ENCODE measurements around the gene SH3BP1. TPM values are rescaled to one million over a fixed set of nuclear protein-coding genes. Genes with fewer than 3 reads are reported as not detected.

SH3BP1 gene
- total and polyA plus RNA-seq, 2 of the 13 experiments (the other 11 are each of a cell fraction or from before 2014, with no cell fraction given) = 8.4 to 18.5 TPM

DNA sequence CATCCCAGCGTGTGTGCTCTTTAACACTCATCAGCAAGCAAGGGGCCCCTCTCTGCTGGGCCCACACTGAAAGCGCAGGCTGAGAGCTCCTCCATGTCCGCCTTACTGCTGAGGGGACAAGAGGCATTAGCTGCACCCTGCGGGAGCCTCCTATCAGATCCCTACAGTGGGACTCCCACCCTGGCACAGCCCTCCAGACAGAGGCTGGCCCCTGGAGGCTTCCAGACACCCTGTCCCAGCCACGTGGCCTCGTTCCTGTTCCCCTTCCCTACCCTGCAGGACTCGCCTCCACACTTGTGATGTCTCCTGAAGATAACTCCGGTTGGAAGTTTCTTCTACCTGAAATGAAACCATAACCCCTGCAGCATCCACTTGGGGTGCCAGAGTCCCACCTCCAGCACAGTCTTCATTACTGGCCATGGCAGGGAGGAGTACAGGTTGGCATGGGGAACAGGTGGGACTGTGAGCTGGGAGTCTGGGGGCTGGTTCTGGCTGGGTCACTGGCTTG lies 5.0 kb upstream of the SH3BP1 start (continued):
- TF ChIP-seq, protein P1, sequence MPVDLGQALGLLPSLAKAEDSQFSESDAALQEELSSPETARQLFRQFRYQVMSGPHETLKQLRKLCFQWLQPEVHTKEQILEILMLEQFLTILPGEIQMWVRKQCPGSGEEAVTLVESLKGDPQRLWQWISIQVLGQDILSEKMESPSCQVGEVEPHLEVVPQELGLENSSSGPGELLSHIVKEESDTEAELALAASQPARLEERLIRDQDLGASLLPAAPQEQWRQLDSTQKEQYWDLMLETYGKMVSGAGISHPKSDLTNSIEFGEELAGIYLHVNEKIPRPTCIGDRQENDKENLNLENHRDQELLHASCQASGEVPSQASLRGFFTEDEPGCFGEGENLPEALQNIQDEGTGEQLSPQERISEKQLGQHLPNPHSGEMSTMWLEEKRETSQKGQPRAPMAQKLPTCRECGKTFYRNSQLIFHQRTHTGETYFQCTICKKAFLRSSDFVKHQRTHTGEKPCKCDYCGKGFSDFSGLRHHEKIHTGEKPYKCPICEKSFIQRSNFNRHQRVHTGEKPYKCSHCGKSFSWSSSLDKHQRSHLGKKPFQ (CRISPR knock-in tag; IDR thresholded peaks at IDR 0.05; ENCODE audit: insufficient replicate concordance) = peak; percentile 74
- TF ChIP-seq, protein P2, sequence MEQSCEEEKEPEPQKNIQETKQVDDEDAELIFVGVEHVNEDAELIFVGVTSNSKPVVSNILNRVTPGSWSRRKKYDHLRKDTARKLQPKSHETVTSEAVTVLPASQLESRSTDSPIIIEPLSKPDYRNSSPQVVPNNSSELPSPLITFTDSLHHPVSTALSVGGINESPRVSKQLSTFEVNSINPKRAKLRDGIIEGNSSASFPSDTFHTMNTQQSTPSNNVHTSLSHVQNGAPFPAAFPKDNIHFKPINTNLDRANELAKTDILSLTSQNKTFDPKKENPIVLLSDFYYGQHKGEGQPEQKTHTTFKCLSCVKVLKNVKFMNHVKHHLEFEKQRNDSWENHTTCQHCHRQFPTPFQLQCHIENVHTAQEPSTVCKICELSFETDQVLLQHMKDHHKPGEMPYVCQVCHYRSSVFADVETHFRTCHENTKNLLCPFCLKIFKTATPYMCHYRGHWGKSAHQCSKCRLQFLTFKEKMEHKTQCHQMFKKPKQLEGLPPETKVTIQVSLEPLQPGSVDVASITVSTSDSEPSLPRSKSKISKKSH (CRISPR knock-in tag; IDR thresholded peaks at IDR 0.05; ENCODE audit: borderline replicate concordance) = peak; percentile 36; the same call in 1 of the 2 replicates
- TF ChIP-seq KLF16 (CRISPR knock-in tag; IDR thresholded peaks at IDR 0.05) (peak in 1 of 2 experiments; percentile 26; a peak in 1 of 4 replicates), DMAP1 (CRISPR knock-in tag; IDR thresholded peaks at IDR 0.05) (0 out of 2 replicates have a peak, but pooled peaks have one; percentile 12), ZKSCAN1 (IDR thresholded peaks at IDR 0.05; ENCODE audit: low read length) (no peak), MEIS2 (CRISPR knock-in tag; IDR thresholded peaks at IDR 0.05) (peak; percentile 28; the same call in 1 of the 2 replicates), SP2 (CRISPR knock-in tag; IDR thresholded peaks at IDR 0.05) (0 out of 2 replicates have a peak, but pooled peaks have one; percentile 26), ZNF839 (CRISPR knock-in tag; IDR thresholded peaks at IDR 0.05; ENCODE audit: borderline replicate concordance) (0 out of 2 replicates have a peak, but pooled peaks have one; percentile 21), ZNF598 (CRISPR knock-in tag; IDR thresholded peaks at IDR 0.05; ENCODE audit: borderline replicate concordance) (no peak), RBM22 (optimal IDR thresholded peaks at IDR 0.05; ENCODE audit: low read length) (peak; percentile 8), NR2F2 (IDR thresholded peaks at IDR 0.05; ENCODE audit: borderline replicate concordance, low read depth) (0 out of 2 replicates have a peak, but pooled peaks have one; percentile 5), HOXA3 (CRISPR knock-in tag; IDR thresholded peaks at IDR 0.05) (peak; percentile 23; the same call in 1 of the 2 replicates), STAG1 (CRISPR knock-in tag; IDR thresholded peaks at IDR 0.05) (peak; percentile 50), NFATC3 (CRISPR knock-in tag; IDR thresholded peaks at IDR 0.05) (peak; percentile 34; the same call in 1 of the 2 replicates), ZNF160 (CRISPR knock-in tag; IDR thresholded peaks at IDR 0.05) (no peak; the same call in 1 of the 2 replicates)
- TF ChIP-seq, protein P3, sequence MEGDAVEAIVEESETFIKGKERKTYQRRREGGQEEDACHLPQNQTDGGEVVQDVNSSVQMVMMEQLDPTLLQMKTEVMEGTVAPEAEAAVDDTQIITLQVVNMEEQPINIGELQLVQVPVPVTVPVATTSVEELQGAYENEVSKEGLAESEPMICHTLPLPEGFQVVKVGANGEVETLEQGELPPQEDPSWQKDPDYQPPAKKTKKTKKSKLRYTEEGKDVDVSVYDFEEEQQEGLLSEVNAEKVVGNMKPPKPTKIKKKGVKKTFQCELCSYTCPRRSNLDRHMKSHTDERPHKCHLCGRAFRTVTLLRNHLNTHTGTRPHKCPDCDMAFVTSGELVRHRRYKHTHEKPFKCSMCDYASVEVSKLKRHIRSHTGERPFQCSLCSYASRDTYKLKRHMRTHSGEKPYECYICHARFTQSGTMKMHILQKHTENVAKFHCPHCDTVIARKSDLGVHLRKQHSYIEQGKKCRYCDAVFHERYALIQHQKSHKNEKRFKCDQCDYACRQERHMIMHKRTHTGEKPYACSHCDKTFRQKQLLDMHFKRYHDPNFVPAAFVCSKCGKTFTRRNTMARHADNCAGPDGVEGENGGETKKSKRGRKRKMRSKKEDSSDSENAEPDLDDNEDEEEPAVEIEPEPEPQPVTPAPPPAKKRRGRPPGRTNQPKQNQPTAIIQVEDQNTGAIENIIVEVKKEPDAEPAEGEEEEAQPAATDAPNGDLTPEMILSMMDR (CRISPR knock-in tag; IDR thresholded peaks at IDR 0.05) = peak; percentile 35; the same call in 1 of the 2 replicates
- TF ChIP-seq, protein P4, sequence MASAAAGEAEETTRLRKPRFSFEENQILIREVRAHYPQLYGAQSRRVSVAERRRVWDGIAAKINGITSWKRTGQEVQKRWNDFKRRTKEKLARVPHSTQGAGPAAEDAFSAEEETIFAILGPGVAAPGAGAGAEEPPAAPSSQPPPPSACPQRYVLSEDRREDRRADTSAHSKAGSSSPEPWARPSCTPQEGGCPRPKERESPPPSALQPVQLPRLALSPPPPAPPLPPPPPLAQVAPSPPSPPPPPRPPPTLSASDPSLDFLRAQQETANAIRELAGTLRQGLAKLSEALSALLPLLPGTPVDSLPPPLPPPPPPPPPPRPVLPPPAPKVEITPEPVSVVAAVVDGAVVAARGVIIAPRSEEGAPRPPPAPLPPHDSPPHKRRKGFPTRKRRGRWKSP (CRISPR knock-in tag; IDR thresholded peaks at IDR 0.05) = peak; percentile 70; the same call in 1 of the 2 replicates
- TF ChIP-seq, protein P5, sequence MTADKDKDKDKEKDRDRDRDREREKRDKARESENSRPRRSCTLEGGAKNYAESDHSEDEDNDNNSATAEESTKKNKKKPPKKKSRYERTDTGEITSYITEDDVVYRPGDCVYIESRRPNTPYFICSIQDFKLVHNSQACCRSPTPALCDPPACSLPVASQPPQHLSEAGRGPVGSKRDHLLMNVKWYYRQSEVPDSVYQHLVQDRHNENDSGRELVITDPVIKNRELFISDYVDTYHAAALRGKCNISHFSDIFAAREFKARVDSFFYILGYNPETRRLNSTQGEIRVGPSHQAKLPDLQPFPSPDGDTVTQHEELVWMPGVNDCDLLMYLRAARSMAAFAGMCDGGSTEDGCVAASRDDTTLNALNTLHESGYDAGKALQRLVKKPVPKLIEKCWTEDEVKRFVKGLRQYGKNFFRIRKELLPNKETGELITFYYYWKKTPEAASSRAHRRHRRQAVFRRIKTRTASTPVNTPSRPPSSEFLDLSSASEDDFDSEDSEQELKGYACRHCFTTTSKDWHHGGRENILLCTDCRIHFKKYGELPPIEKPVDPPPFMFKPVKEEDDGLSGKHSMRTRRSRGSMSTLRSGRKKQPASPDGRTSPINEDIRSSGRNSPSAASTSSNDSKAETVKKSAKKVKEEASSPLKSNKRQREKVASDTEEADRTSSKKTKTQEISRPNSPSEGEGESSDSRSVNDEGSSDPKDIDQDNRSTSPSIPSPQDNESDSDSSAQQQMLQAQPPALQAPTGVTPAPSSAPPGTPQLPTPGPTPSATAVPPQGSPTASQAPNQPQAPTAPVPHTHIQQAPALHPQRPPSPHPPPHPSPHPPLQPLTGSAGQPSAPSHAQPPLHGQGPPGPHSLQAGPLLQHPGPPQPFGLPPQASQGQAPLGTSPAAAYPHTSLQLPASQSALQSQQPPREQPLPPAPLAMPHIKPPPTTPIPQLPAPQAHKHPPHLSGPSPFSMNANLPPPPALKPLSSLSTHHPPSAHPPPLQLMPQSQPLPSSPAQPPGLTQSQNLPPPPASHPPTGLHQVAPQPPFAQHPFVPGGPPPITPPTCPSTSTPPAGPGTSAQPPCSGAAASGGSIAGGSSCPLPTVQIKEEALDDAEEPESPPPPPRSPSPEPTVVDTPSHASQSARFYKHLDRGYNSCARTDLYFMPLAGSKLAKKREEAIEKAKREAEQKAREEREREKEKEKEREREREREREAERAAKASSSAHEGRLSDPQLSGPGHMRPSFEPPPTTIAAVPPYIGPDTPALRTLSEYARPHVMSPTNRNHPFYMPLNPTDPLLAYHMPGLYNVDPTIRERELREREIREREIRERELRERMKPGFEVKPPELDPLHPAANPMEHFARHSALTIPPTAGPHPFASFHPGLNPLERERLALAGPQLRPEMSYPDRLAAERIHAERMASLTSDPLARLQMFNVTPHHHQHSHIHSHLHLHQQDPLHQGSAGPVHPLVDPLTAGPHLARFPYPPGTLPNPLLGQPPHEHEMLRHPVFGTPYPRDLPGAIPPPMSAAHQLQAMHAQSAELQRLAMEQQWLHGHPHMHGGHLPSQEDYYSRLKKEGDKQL (CRISPR knock-in tag; IDR thresholded peaks at IDR 0.05; ENCODE audit: low read depth) = no peak

Measured in HepG2 (cell line).